ENCODE data around the gene TTC21A.

Gene TTC21A

GRCh38 chr3:39149059-39149455 is 41.6 kb downstream of the TTC21A start:
- Histone ChIP-seq H2AFZ (ENCODE audit: low read length) (no peak overlapping the region), H3K4me2 (ENCODE audit: low read depth, low read length) (peak overlapping the region; percentile 84; the same call in 1 of the 2 replicates), H3K79me2 (ENCODE audit: low read length) (peaks cover 72% of the 10 kb centered on the region), H4K20me1 (ENCODE audit: insufficient read depth, low read length) (no peaks in the 10 kb centered on the region), H3K27ac (ENCODE audit: low read length) (no peak overlapping the region), H3K9ac (ENCODE audit: low read length) (no peak overlapping the region), H3F3A (ENCODE audit: insufficient read depth, low read length) (peaks cover 37% of the 10 kb centered on the region), H3K9me2 (replicated peaks; ENCODE audit: insufficient read depth, low read length) (no peaks in the 10 kb centered on the region), H3K27me3 (replicated peaks; ENCODE audit: insufficient read depth, low read length) (no peaks in the 10 kb centered on the region), H3K9me3 (replicated peaks; ENCODE audit: insufficient read depth, low read length) (no peaks in the 10 kb centered on the region), H3K4me1 (ENCODE audit: low read length) (peaks cover 49% of the 10 kb centered on the region), H3K36me3 (replicated peaks; ENCODE audit: insufficient read depth, low read length) (no peaks in the 10 kb centered on the region; the same call in 1 of the 2 replicates), H3K4me3 (ENCODE audit: low read length) (no peak overlapping the region)
- no peak for DNase-seq
- no peak for TF ChIP-seq EZH2phosphoT487 (IDR thresholded peaks at IDR 0.05; ENCODE audit: low read length)
- no peak for TF ChIP-seq CTCF (IDR thresholded peaks at IDR 0.05; ENCODE audit: low read length)

GRCh38 chr3:39149498-39150147 is 42.1 kb downstream of the TTC21A start:
- DNase-seq, result no peak
- no peaks in the 10 kb centered on the region; the same call in 1 of the 2 replicates for H3K36me3 ChIP-seq (replicated peaks; ENCODE audit: insufficient read depth, low read length)
- H3K79me2 ChIP-seq (ENCODE audit: low read length), result peaks cover 72% of the 10 kb centered on the region
- peaks cover 49% of the 10 kb centered on the region for H3K4me1 ChIP-seq (ENCODE audit: low read length)
- H3K4me3 ChIP-seq (ENCODE audit: low read length), result no peak overlapping the region
- H3K9me2 ChIP-seq (replicated peaks; ENCODE audit: insufficient read depth, low read length), result no peaks in the 10 kb centered on the region
- H2AFZ ChIP-seq (ENCODE audit: low read length), result no peak overlapping the region
- TF ChIP-seq EZH2 (optimal IDR thresholded peaks at IDR 0.05; ENCODE audit: low read depth, low read length) (no peak), EZH2phosphoT487 (IDR thresholded peaks at IDR 0.05; ENCODE audit: low read length) (no peak), CTCF (IDR thresholded peaks at IDR 0.05; ENCODE audit: low read length) (no peak)
- H3F3A ChIP-seq (ENCODE audit: insufficient read depth, low read length), result peaks cover 37% of the 10 kb centered on the region
- no peaks in the 10 kb centered on the region for H3K9me3 ChIP-seq (replicated peaks; ENCODE audit: insufficient read depth, low read length)
- no peaks in the 10 kb centered on the region for H4K20me1 ChIP-seq (ENCODE audit: insufficient read depth, low read length)
- H3K4me2 ChIP-seq (ENCODE audit: low read depth, low read length), result no peak overlapping the region
- H3K27ac ChIP-seq (ENCODE audit: low read length), result no peak overlapping the region
- H3K9ac ChIP-seq (ENCODE audit: low read length), result no peak overlapping the region
- H3K27me3 ChIP-seq (replicated peaks; ENCODE audit: insufficient read depth, low read length), result no peaks in the 10 kb centered on the region

GRCh38 chr3:39150148-39150802 is 42.8 kb downstream of the TTC21A start:
- Histone ChIP-seq H3K4me1 (ENCODE audit: low read length) (peaks cover 49% of the 10 kb centered on the region), H3K9ac (ENCODE audit: low read length) (no peak overlapping the region), H3K27me3 (replicated peaks; ENCODE audit: insufficient read depth, low read length) (no peaks in the 10 kb centered on the region), H4K20me1 (ENCODE audit: insufficient read depth, low read length) (no peaks in the 10 kb centered on the region), H3K79me2 (ENCODE audit: low read length) (peaks cover 72% of the 10 kb centered on the region), H3F3A (ENCODE audit: insufficient read depth, low read length) (peaks cover 37% of the 10 kb centered on the region), H3K4me2 (ENCODE audit: low read depth, low read length) (peak overlapping the region; percentile 87; the same call in 1 of the 2 replicates), H3K27ac (ENCODE audit: low read length) (no peak overlapping the region), H2AFZ (ENCODE audit: low read length) (no peak overlapping the region), H3K9me2 (replicated peaks; ENCODE audit: insufficient read depth, low read length) (no peaks in the 10 kb centered on the region), H3K36me3 (replicated peaks; ENCODE audit: insufficient read depth, low read length) (no peaks in the 10 kb centered on the region; the same call in 1 of the 2 replicates), H3K4me3 (ENCODE audit: low read length) (no peak overlapping the region), H3K9me3 (replicated peaks; ENCODE audit: insufficient read depth, low read length) (no peaks in the 10 kb centered on the region)
- DNase-seq, result no peak
- TF ChIP-seq CTCF (IDR thresholded peaks at IDR 0.05; ENCODE audit: low read length) (no peak), EZH2 (optimal IDR thresholded peaks at IDR 0.05; ENCODE audit: low read depth, low read length) (no peak), EZH2phosphoT487 (IDR thresholded peaks at IDR 0.05; ENCODE audit: low read length) (no peak)
